HFFc6 (cell line): ENCODE data around the gene ITGA8. TPM values are rescaled to one million over a fixed set of nuclear protein-coding genes. Genes with fewer than 3 reads are reported as not detected.

Source experiments
- DNase-seq: peaks from one replicate; pipeline ENCODE4 v3.0.0-alpha.2; 2018
- H3K27ac Mint-ChIP-seq: 2 replicates; pipeline ENCODE4 v1.8.0; 2020; ENCODE audit warnings: mild to moderate bottlenecking, mixed read lengths
- H3K27me3 Mint-ChIP-seq: 2 replicates; pipeline ENCODE4 v1.8.0; 2021; ENCODE audit warnings: mild to moderate bottlenecking, moderate library complexity, mixed read lengths; ENCODE audit not compliant: insufficient read depth
- H3K36me3 Mint-ChIP-seq: 2 replicates; pipeline ENCODE4 v1.8.0; 2021; ENCODE audit warnings: low read depth, mixed read lengths
- H3K4me1 Mint-ChIP-seq: 2 replicates; pipeline ENCODE4 v1.8.0; 2020; ENCODE audit warnings: low read depth, mixed read lengths
- H3K4me3 Mint-ChIP-seq: 2 replicates; pipeline ENCODE4 v1.8.0; 2020; ENCODE audit warnings: mild to moderate bottlenecking, moderate library complexity, mixed read lengths
- H3K9me3 Mint-ChIP-seq: 2 replicates; pipeline ENCODE4 v1.8.0; 2020; ENCODE audit warnings: mild to moderate bottlenecking, mixed read lengths
- CTCF ChIP-seq: fragments of 200-600 bp; sonication (generic); IDR thresholded peaks from 2 replicates; pipeline ENCODE4 v1.5.0; 2021; ENCODE audit warnings: antibody characterized with exemption, mild to moderate bottlenecking
- total RNA-seq, 6 experiments: library from RNA; stranded (reverse); fragmentation: NEBNext Ultra II Directional; extraction: Animal tissue kit (Norgen Biotek cat#: 25700); gene quantifications; 2 replicates in 1 of 6; 3 replicates in 5 of 6; pipeline ENCODE4 v1.2.3, GENCODE V29; 2021

The ITGA8 gene
- total RNA-seq, 6 experiments from 2014 or later = not detected

DNA sequence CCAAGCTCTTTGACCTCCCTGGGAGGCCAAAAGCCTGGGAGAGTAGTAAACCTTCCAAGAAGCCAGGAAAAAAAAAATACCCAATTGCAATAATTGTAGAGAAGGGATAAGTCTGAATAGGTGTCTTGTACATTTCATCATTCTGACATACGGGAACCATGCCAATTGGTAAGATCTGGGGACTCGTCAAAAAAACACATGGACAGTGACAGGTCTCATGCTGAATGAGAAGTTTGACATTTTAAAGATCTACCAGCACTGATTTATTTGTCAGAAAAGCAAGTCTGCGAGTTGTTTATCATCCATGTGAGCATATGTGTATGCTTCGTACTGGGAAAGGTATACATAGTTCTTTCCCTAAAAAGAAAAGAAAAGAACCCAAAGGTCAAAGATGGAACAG, 4.1 kb upstream of the ITGA8 start:
- H3K9me3 Mint-ChIP-seq = no peaks in the 10 kb centered on the region
- TF ChIP-seq CTCF = no peak
- H3K36me3 Mint-ChIP-seq = no peaks in the 10 kb centered on the region
- no peak overlapping the region for H3K4me3 Mint-ChIP-seq
- peaks cover 10% of the 10 kb centered on the region for H3K4me1 Mint-ChIP-seq
- H3K27ac Mint-ChIP-seq = no peak overlapping the region
- peaks cover 32% of the 10 kb centered on the region for H3K27me3 Mint-ChIP-seq
- DNase-seq = no peak

DNA sequence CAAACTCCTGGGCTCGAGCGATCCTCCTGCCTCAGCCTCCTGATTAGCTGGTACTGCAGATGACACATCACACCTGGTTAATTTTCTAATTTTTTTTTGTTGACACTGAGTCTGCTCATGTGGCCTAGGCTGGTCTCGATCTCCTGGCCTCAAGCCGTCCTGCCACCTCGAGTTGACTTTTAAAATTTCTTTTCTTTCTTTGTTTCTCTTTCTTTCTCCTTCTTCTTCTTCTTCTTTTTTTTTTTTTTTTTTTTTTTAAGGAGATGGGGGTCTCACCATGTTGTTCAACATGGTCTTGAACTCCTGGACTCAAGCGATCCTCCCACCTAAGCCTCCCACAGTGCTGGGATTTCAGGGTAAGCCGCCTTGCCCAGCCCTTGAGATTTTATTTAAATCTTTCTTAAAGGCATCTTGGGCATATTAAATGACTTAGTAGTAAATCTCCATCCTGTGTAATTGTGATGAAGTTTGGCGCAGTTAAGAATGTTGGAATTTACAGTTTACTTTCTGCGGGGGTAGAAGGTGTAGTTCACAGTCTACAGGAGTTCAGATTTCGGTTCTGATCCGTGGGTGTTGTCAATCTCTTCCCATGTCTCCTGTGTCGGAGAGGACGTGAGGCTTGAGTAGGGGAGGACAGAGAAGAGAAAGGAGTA, 1.0 kb upstream of the ITGA8 start:
- Mint-ChIP-seq H3K27me3 (peaks cover 36% of the 10 kb centered on the region), H3K36me3 (no peaks in the 10 kb centered on the region), H3K4me1 (peaks cover 11% of the 10 kb centered on the region), H3K4me3 (no peak overlapping the region), H3K27ac (no peak overlapping the region), H3K9me3 (no peaks in the 10 kb centered on the region)
- no peak for DNase-seq
- TF ChIP-seq CTCF = no peak

DNA sequence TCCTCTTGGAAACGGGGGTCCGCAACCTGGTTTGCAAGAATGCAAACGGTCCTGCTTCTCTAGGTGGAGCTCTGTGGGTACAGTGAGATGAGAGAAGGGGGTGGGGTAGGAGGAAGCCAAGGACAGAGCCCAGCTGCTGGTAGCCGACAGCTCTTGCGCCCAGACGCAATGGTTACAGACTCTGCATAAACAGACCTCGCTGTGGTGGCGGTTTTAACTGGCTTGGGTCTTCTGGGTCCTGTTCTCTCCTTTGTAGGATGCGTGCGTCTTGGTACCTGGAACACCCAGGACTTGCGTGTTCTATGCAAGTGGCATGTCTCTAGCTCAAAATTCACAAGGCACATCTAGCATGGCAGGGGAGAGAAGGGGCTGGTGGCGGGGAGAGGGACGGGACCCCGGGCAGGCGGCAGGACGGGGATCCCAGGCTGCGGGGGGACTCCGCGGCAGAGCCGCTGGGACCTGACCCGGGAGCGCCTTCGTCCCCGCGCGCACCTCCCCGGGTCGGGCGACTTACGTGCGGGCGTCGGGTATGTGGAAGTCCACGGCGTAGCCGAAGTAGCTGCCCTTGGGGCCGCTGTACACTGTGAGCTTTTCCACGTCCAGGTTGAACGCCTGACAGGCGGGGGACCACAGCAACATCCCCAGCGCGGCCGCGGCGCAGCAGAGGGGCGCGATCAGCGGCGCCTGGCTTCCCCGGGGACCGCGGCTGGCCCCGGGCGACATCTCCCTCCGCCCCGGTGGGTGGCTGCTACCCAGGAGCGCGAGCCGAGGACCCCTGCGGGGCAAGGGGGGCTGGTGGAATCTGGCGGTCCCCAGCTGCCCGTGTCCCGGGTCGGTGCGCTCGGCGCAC, 448 bp downstream of the ITGA8 start:
- Mint-ChIP-seq H3K4me3 (no peak overlapping the region; the same call in 1 of the 2 replicates), H3K27me3 (peaks cover 38% of the 10 kb centered on the region), H3K27ac (no peak overlapping the region), H3K4me1 (peaks cover 6% of the 10 kb centered on the region; the same call in 1 of the 2 replicates), H3K9me3 (no peaks in the 10 kb centered on the region), H3K36me3 (no peaks in the 10 kb centered on the region)
- TF ChIP-seq CTCF = no peak
- DNase-seq = no peak

GRCh38 chr10:15718694-15719048, 1.1 kb downstream of the ITGA8 start:
- Mint-ChIP-seq H3K27me3 (peaks cover 38% of the 10 kb centered on the region), H3K4me3 (no peak overlapping the region; the same call in 1 of the 2 replicates), H3K9me3 (no peaks in the 10 kb centered on the region), H3K27ac (no peak overlapping the region), H3K4me1 (peaks cover 6% of the 10 kb centered on the region; the same call in 1 of the 2 replicates), H3K36me3 (no peaks in the 10 kb centered on the region)
- no peak for TF ChIP-seq CTCF
- no peak for DNase-seq

- Mint-ChIP-seq H3K27ac (no peak overlapping the region), H3K9me3 (no peaks in the 10 kb centered on the region), H3K27me3 (peaks cover 23% of the 10 kb centered on the region), H3K4me3 (no peak overlapping the region), H3K4me1 (peaks cover 16% of the 10 kb centered on the region), H3K36me3 (no peaks in the 10 kb centered on the region)
- peak; percentile 80 for TF ChIP-seq CTCF
- DNase-seq = peak; percentile 11
Measured at GRCh38 chr10:15715619-15716227, 4.0 kb downstream of the ITGA8 start.
